Mesenchymal stem cell (in vitro differentiated cells and primary cell): ENCODE data around the gene CAMTA1.

Source experiments
- DNase-seq: peaks from one replicate; pipeline ENCODE4 v3.0.0-alpha.2; 2013
- H2AFZ ChIP-seq: one replicate; pipeline ENCODE4 v1.6.1; 2013; ENCODE audit warnings: low read depth, mild to moderate bottlenecking, control low read depth, inconsistent platforms, low read length, moderate library complexity
- H2AK5ac ChIP-seq: 2 replicates; pipeline ENCODE4 v1.6.1; 2013; ENCODE audit warnings: low read length, moderate library complexity, mild to moderate bottlenecking, inconsistent platforms; ENCODE audit not compliant: severe bottlenecking
- H2BK120ac ChIP-seq: one replicate; pipeline ENCODE4 v1.6.1; 2013; ENCODE audit warnings: low read depth, mild to moderate bottlenecking, inconsistent platforms, low read length, moderate library complexity
- H2BK12ac ChIP-seq, 2 experiments: one replicate each; pipeline ENCODE4 v1.6.1; 2013; ENCODE audit warnings: inconsistent platforms in 2 of 2, low read length in 2 of 2, mild to moderate bottlenecking in 2 of 2, moderate library complexity in 2 of 2, control low read depth in 1 of 2
- H2BK15ac ChIP-seq: one replicate; pipeline ENCODE4 v1.6.1; 2013; ENCODE audit warnings: mild to moderate bottlenecking, low read depth, inconsistent platforms; ENCODE audit not compliant: poor library complexity, severe bottlenecking
- H2BK5ac ChIP-seq: 2 replicates; pipeline ENCODE4 v1.6.1; 2013; ENCODE audit warnings: low read depth, mild to moderate bottlenecking, low read length, control low read depth, inconsistent platforms; ENCODE audit not compliant: poor library complexity, severe bottlenecking
- H3K14ac ChIP-seq, 2 experiments: one replicate each; pipeline ENCODE4 v1.6.1; 2013; ENCODE audit warnings: inconsistent platforms in 2 of 2, low read length in 2 of 2, control low read depth in 1 of 2, mild to moderate bottlenecking in 1 of 2, moderate library complexity in 1 of 2
- H3K18ac ChIP-seq, 2 experiments: one replicate each; pipeline ENCODE4 v1.6.1; 2013; ENCODE audit warnings: inconsistent platforms in 2 of 2, low read length in 2 of 2, control low read depth in 1 of 2, low read depth in 1 of 2, mild to moderate bottlenecking in 1 of 2
- H3K23ac ChIP-seq, 2 experiments: one replicate each; pipeline ENCODE4 v1.6.1; 2013; ENCODE audit warnings: inconsistent platforms in 2 of 2, low read length in 2 of 2, mild to moderate bottlenecking in 2 of 2, moderate library complexity in 2 of 2, control low read depth in 1 of 2
- H3K27ac ChIP-seq: 2 replicates; pipeline ENCODE4 v1.5.1; 2013; ENCODE audit warnings: mild to moderate bottlenecking, moderate library complexity, low read length, control low read depth, inconsistent platforms; ENCODE audit not compliant: poor library complexity, severe bottlenecking
- H3K27me3 ChIP-seq, 2 experiments: 2 replicates each; pipeline versions ENCODE4 v1.6.1 to v1.7.0; 2013; ENCODE audit warnings: low read length in 2 of 2, mild to moderate bottlenecking in 2 of 2, moderate library complexity in 2 of 2, control low read depth in 1 of 2, inconsistent platforms in 1 of 2; ENCODE audit not compliant: control insufficient read depth in 1 of 2, insufficient read depth in 1 of 2
- H3K36me3 ChIP-seq, 2 experiments: 2 replicates each; pipeline versions ENCODE4 v1.6.1 to v1.7.0; 2013; ENCODE audit warnings: low read length in 2 of 2, control low read depth in 1 of 2, inconsistent platforms in 1 of 2, low read depth in 1 of 2, mild to moderate bottlenecking in 1 of 2; ENCODE audit not compliant: insufficient read depth in 2 of 2, control insufficient read depth in 1 of 2
- H3K4ac ChIP-seq, 2 experiments: one replicate each; pipeline ENCODE4 v1.6.1; 2013; ENCODE audit warnings: inconsistent platforms in 2 of 2, low read length in 2 of 2, mild to moderate bottlenecking in 2 of 2, moderate library complexity in 2 of 2, control low read depth in 1 of 2, low read depth in 1 of 2
- H3K4me1 ChIP-seq: 2 replicates; pipeline ENCODE4 v1.6.1; 2013; ENCODE audit warnings: low read depth, low read length, control low read depth; ENCODE audit not compliant: control insufficient read depth, insufficient read depth
- H3K4me2 ChIP-seq: 2 replicates; pipeline ENCODE4 v1.6.1; 2013; ENCODE audit warnings: low read length, mild to moderate bottlenecking, inconsistent platforms; ENCODE audit not compliant: poor library complexity, severe bottlenecking
- H3K4me3 ChIP-seq, 2 experiments: 2 replicates each; pipeline versions ENCODE4 v1.5.1 to v1.7.0; 2013; ENCODE audit warnings: low read length in 2 of 2, mild to moderate bottlenecking in 2 of 2, control low read depth in 1 of 2, low read depth in 1 of 2; ENCODE audit not compliant: insufficient read depth in 1 of 2
- H3K79me1 ChIP-seq: replicated peaks from 2 replicates; pipeline ENCODE4 v1.6.1; 2013; ENCODE audit warnings: mild to moderate bottlenecking, control low read depth, low read length, inconsistent platforms; ENCODE audit not compliant: poor library complexity, severe bottlenecking
- H3K9ac ChIP-seq: 2 replicates; pipeline ENCODE4 v1.7.0; 2013; ENCODE audit warnings: mild to moderate bottlenecking, low read length, moderate library complexity
- H3K9me3 ChIP-seq: 2 replicates; pipeline ENCODE4 v1.7.0; 2013; ENCODE audit warnings: mild to moderate bottlenecking, low read length; ENCODE audit not compliant: control insufficient read depth
- H4K8ac ChIP-seq: one replicate; pipeline ENCODE4 v1.6.1; 2013; ENCODE audit warnings: inconsistent platforms, mild to moderate bottlenecking, low read length, moderate library complexity
- H4K91ac ChIP-seq: one replicate; pipeline ENCODE4 v1.6.1; 2013; ENCODE audit warnings: mild to moderate bottlenecking, low read length, inconsistent platforms
- WGBS: methylation state at CpG from one replicate; pipeline ENCODE4 v1.1.7; 2013; ENCODE audit warnings: mixed read lengths; 5-methylcytosine and 5-hydroxymethylcytosine counted together

The CAMTA1 gene

GRCh38 chr1:7063981-7064380 is 278.7 kb downstream of the CAMTA1 start:
- Histone ChIP-seq H3K9me3 (no peaks in the 10 kb centered on the region), H2AFZ (no peak overlapping the region), H2BK5ac (no peak overlapping the region), H3K4me2 (no peak overlapping the region), H3K23ac (no peak overlapping the region), H3K27me3 (peaks cover 39 to 59% of the 10 kb centered on the region in 2 experiments), H3K4me3 (no peak overlapping the region), H2BK12ac (no peak overlapping the region), H3K79me1 (no peaks in the 10 kb centered on the region), H3K9ac (no peak overlapping the region), H3K4me1 (peaks cover 2% of the 10 kb centered on the region), H3K18ac (no peak overlapping the region), H4K8ac (no peak overlapping the region), H4K91ac (no peak overlapping the region), H2BK120ac (no peak overlapping the region), H2AK5ac (no peak overlapping the region), H3K14ac (no peak overlapping the region), H2BK15ac (no peak overlapping the region), H3K4ac (no peak overlapping the region), H3K27ac (no peak overlapping the region), H3K36me3 (no peaks in the 10 kb centered on the region)
- 71% methylated on average over 1 of the region's 1 CpG for WGBS
- DNase-seq = no peak

GRCh38 chr1:7068552-7068951 is 283.3 kb downstream of the CAMTA1 start:
- H3K14ac ChIP-seq = no peak overlapping the region
- no peak overlapping the region for H3K4me2 ChIP-seq
- H2BK120ac ChIP-seq = no peak overlapping the region
- no peak overlapping the region for H3K27ac ChIP-seq
- H2BK12ac ChIP-seq = no peak overlapping the region
- H3K9ac ChIP-seq = no peak overlapping the region
- H4K91ac ChIP-seq = no peak overlapping the region
- H3K9me3 ChIP-seq = no peaks in the 10 kb centered on the region
- H3K36me3 ChIP-seq = no peaks in the 10 kb centered on the region
- no peak overlapping the region for H2AK5ac ChIP-seq
- no peak overlapping the region for H3K23ac ChIP-seq
- H2AFZ ChIP-seq = no peak overlapping the region
- no peaks in the 10 kb centered on the region for H3K79me1 ChIP-seq
- H3K27me3 ChIP-seq = peaks cover 51% of the 10 kb centered on the region in 2 experiments
- H3K4ac ChIP-seq = no peak overlapping the region
- H4K8ac ChIP-seq = no peak overlapping the region
- H3K18ac ChIP-seq = no peak overlapping the region
- H2BK15ac ChIP-seq = no peak overlapping the region
- H3K4me3 ChIP-seq = no peak overlapping the region
- no peak overlapping the region for H2BK5ac ChIP-seq
- DNase-seq = no peak
- 92% methylated on average over 4 of the region's 5 CpGs for WGBS
- H3K4me1 ChIP-seq = peaks cover 10% of the 10 kb centered on the region

- Histone ChIP-seq H3K4ac (no peak overlapping the region), H3K23ac (no peak overlapping the region), H3K36me3 (no peaks in the 10 kb centered on the region), H3K27me3 (peaks cover 38 to 43% of the 10 kb centered on the region in 2 experiments), H2BK12ac (no peak overlapping the region), H3K4me1 (peaks cover 10% of the 10 kb centered on the region), H3K14ac (no peak overlapping the region), H3K18ac (no peak overlapping the region), H3K4me3 (peak overlapping the region; percentile 36 to 71), H3K9ac (peak overlapping the region; percentile 53), H3K9me3 (no peaks in the 10 kb centered on the region), H3K27ac (no peak overlapping the region), H2BK5ac (no peak overlapping the region), H4K8ac (peak overlapping the region; percentile 38), H2AK5ac (no peak overlapping the region), H3K79me1 (no peaks in the 10 kb centered on the region), H3K4me2 (peak overlapping the region; percentile 96), H2BK120ac (no peak overlapping the region), H2AFZ (peak overlapping the region; percentile 6), H4K91ac (no peak overlapping the region), H2BK15ac (no peak overlapping the region)
- WGBS = 12% methylated on average over 23 of the region's 23 CpGs
- no peak for DNase-seq
Observed at GRCh38 chr1:7069931-7070330, 284.7 kb downstream of the CAMTA1 start.

- peak overlapping the region; percentile 96 for H3K4me2 ChIP-seq
- H3K4ac ChIP-seq = no peak overlapping the region
- no peak overlapping the region for H2AFZ ChIP-seq
- H3K18ac ChIP-seq = no peak overlapping the region
- peaks cover 33 to 40% of the 10 kb centered on the region in 2 experiments for H3K27me3 ChIP-seq
- no peak overlapping the region for H2BK12ac ChIP-seq
- H2AK5ac ChIP-seq = no peak overlapping the region
- H2BK5ac ChIP-seq = no peak overlapping the region
- peak overlapping the region; percentile 53 for H3K9ac ChIP-seq
- H4K91ac ChIP-seq = no peak overlapping the region
- no peak overlapping the region for H3K14ac ChIP-seq
- no peak overlapping the region for H4K8ac ChIP-seq
- H3K9me3 ChIP-seq = no peaks in the 10 kb centered on the region
- no peak overlapping the region for H3K23ac ChIP-seq
- no peak overlapping the region for H2BK120ac ChIP-seq
- peaks cover 10% of the 10 kb centered on the region for H3K4me1 ChIP-seq
- H3K4me3 ChIP-seq = peak overlapping the region in 1 of 2 experiments; percentile 71
- H2BK15ac ChIP-seq = no peak overlapping the region
- H3K27ac ChIP-seq = no peak overlapping the region
- H3K79me1 ChIP-seq = no peaks in the 10 kb centered on the region
- no peaks in the 10 kb centered on the region for H3K36me3 ChIP-seq
- WGBS = 6% methylated on average over 13 of the region's 13 CpGs
- DNase-seq = peak; percentile 66
Observed at GRCh38 chr1:7070389-7071029, 285.3 kb downstream of the CAMTA1 start.
